ENCODE results near the gene ATXN7L3B. TPM values are rescaled to one million over a fixed set of nuclear protein-coding genes. Genes with fewer than 3 reads are reported as not detected.
"Not testable (repeated sequence)": the region's sequence is repeated elsewhere in the genome, so short reads cannot be mapped to it uniquely, and the experiment has no call there.

The ATXN7L3B gene, protein sequence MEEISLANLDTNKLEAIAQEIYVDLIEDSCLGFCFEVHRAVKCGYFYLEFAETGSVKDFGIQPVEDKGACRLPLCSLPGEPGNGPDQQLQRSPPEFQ
- 26.3 TPM for polyA plus RNA-seq (2013, experiment 1 of 2)
- polyA plus RNA-seq (2013, experiment 2 of 2): 30.4 TPM

DNA sequence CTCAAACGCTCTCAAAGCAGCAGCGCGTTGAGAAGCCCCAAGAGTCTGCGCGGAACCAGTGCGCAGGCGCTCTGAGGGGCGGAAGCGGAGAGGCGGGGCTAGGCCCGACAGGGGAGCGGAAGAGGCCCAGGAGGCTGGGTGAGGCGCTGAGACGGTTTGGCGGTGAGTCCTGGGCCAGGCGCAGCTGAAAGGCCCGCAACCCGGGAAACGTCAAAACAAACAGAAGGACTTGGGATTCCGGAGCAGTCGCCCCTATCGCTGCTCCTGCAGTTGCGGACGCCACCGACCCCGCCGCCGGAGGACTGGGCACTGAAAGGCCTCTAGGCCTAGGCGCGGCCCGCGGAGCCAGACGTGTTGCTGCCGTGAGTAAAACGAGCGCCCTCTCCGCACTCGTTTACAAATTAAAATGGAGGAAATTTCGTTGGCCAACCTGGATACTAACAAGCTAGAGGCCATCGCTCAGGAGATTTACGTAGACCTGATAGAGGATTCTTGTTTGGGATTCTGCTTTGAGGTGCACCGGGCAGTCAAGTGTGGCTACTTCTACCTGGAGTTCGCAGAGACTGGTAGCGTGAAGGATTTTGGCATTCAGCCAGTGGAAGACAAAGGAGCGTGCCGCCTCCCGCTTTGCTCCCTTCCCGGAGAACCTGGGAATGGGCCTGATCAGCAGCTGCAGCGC is at the start of gene ATXN7L3B:
Gene ATXN7L3B, plus strand, starts transcription at position 129 of the 679 bp plus-strand sequence. Its CDS starts 278 bp downstream, at position 407.
- Histone ChIP-seq H3K36me3 (ENCODE audit: insufficient read depth, low read length) (peaks cover 20% of the 10 kb centered on the region; the same call in 1 of the 2 replicates), H3K4me1 (ENCODE audit: insufficient read depth, low read length) (peaks cover 46% of the 10 kb centered on the region), H3K4me3 (ENCODE audit: low read length) (peak within 1 kb of the TSS; percentile 98), H3K9ac (ENCODE audit: low read depth, low read length) (peak within 1 kb of the TSS; percentile 99), H3K27ac (ENCODE audit: low read depth, low read length) (peak within 1 kb of the TSS; percentile 97), H3K27me3 (ENCODE audit: insufficient read depth, low read length) (no peaks in the 10 kb centered on the region), H3K9me3 (ENCODE audit: insufficient read depth, low read depth, low read length) (no peaks in the 10 kb centered on the region)
- WGBS: under 1% methylated on average over 49 of the region's 49 CpGs

DNA sequence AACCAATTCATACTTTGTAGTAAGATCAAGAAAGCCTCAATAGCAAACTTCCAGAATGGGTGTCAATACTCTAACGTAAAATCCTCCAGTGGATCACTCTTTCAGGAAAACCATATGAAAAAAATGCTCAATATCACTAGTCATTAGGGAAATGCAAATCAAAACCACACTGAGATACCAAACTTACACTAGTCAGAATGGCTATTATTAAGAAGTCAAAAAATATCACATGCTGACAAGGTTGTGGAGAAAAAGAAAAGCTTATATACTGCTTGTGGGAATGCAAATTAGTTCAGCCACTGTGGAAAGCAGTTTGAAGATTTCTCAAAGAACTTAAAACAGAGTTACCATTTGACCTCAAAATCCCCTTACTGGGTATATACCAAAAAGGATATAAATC is 49.5 kb upstream of the ATXN7L3B start:
- no peaks in the 10 kb centered on the region for H3K36me3 ChIP-seq (ENCODE audit: insufficient read depth, low read length)
- H3K9ac ChIP-seq (ENCODE audit: low read depth, low read length): no peak overlapping the region
- H3K27me3 ChIP-seq (ENCODE audit: insufficient read depth, low read length): no peaks in the 10 kb centered on the region
- no peak overlapping the region for H3K27ac ChIP-seq (ENCODE audit: low read depth, low read length)
- H3K9me3 ChIP-seq (ENCODE audit: insufficient read depth, low read depth, low read length): no peaks in the 10 kb centered on the region
- 88% methylated on average over 1 of the region's 1 CpG for WGBS
- H3K4me3 ChIP-seq (ENCODE audit: low read length): no peak overlapping the region
- H3K4me1 ChIP-seq (ENCODE audit: insufficient read depth, low read length): 0 out of 2 replicates have a peak, but pooled peaks cover 3% of the 10 kb centered on the region

DNA sequence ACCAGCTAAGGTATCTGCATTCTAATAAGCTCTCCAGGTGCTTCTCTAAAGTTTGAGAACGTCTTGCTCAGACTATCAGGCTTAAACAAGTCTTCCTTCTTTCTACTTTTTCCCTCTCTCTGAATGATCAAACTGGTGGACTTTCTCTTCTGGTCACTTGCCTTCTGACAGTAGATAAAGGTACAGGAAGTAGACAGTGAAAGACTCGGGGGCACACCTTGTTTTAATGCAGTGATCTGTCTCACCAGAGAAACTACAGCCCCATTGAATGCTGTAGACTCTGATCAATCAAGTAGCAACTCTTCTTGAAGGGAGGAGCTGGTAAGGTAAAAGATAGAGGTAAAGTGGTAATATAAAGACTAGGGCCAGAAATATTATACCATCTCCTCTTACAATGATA is 48.1 kb upstream of the ATXN7L3B start:
- 86% methylated on average over 2 of the region's 2 CpGs for WGBS
- no peaks in the 10 kb centered on the region for H3K36me3 ChIP-seq (ENCODE audit: insufficient read depth, low read length)
- no peaks in the 10 kb centered on the region for H3K27me3 ChIP-seq (ENCODE audit: insufficient read depth, low read length)
- H3K27ac ChIP-seq (ENCODE audit: low read depth, low read length): no peak overlapping the region
- H3K9me3 ChIP-seq (ENCODE audit: insufficient read depth, low read depth, low read length): no peaks in the 10 kb centered on the region
- 0 out of 2 replicates have a peak, but pooled peaks cover 3% of the 10 kb centered on the region for H3K4me1 ChIP-seq (ENCODE audit: insufficient read depth, low read length)
- H3K9ac ChIP-seq (ENCODE audit: low read depth, low read length): no peak overlapping the region
- no peak overlapping the region for H3K4me3 ChIP-seq (ENCODE audit: low read length)

DNA sequence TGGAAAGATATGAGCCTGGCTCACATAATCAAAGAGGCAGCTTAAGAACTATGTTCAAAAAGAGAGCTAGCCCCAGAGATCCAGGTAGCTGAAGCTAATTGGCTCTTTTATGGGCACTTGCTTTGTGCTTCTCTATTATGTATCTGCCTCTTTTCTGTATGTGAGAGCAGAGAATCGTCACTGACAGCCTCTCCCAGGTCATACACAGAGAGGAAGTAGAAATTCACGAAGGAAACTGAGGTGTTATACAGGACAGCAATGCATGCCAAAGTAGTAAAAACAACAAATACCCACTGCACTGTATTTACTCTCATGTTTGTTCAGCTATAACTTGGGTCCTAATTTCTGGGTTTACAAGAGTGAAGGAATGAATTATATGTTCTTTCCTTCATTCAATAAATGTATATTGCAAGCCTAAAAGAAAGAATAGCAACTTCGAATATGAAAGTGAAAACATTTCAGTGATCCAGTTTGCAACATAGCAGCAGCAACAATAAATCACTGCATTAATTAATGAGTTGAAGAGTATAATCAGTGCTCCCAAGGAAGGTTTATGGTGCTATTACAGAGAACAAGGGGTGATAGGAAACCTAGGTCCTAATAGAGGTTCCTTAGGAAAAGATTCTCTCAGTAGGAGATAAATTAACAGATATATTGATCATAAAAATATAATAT is 47.1 kb upstream of the ATXN7L3B start:
- H3K36me3 ChIP-seq (ENCODE audit: insufficient read depth, low read length): no peaks in the 10 kb centered on the region
- no peaks in the 10 kb centered on the region for H3K9me3 ChIP-seq (ENCODE audit: insufficient read depth, low read depth, low read length)
- H3K27ac ChIP-seq (ENCODE audit: low read depth, low read length): no peak overlapping the region
- H3K4me1 ChIP-seq (ENCODE audit: insufficient read depth, low read length): 0 out of 2 replicates have a peak, but pooled peaks cover 3% of the 10 kb centered on the region
- H3K27me3 ChIP-seq (ENCODE audit: insufficient read depth, low read length): no peaks in the 10 kb centered on the region
- 63% methylated on average over 1 of the region's 3 CpGs for WGBS
- H3K9ac ChIP-seq (ENCODE audit: low read depth, low read length): no peak overlapping the region
- H3K4me3 ChIP-seq (ENCODE audit: low read length): no peak overlapping the region

DNA sequence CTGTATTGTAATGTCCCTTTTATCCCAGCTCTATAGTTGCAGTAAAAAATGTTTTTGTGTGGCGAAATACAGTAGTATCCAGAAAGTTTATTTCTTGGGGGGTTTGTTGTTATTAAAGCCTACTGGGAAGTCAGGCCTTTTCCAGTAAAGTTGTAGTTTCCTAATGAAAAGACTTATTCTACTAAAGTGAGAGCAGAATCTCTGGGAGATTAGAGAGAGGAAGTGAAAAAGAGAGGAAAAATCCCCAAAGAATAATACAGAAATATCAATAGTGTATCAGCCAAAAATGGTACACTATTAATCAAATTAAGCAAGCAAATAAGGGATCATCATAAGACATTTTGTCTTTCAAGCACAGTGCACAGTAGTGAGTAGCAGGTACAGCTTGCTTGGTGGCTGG is 46.3 kb upstream of the ATXN7L3B start:
- WGBS: 38% methylated on average over 1 of the region's 1 CpG
- H3K36me3 ChIP-seq (ENCODE audit: insufficient read depth, low read length): no peaks in the 10 kb centered on the region

DNA sequence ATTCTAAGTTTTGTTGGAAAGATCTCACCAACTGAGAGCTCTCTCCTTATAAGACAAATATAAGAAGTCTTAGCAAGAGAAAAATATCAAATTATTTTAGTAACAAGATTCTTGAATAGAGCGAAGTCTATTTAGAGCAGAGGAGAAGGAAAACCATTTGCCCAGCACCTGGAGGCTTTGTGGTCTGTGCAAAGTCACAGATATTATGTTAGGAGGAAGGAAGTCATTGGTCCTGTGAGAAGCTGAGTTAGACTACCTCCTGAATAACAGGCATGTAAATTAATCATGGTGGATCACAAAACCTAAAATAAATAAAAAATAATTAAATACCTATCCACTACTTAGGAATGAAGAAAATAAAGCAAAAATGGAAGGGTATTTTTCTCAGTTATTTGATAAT is 38.4 kb upstream of the ATXN7L3B start:
- Histone ChIP-seq H3K27ac (ENCODE audit: low read depth, low read length) (no peak overlapping the region), H3K27me3 (ENCODE audit: insufficient read depth, low read length) (no peaks in the 10 kb centered on the region), H3K4me3 (ENCODE audit: low read length) (no peak overlapping the region), H3K9me3 (ENCODE audit: insufficient read depth, low read depth, low read length) (no peaks in the 10 kb centered on the region), H3K4me1 (ENCODE audit: insufficient read depth, low read length) (no peaks in the 10 kb centered on the region), H3K36me3 (ENCODE audit: insufficient read depth, low read length) (no peaks in the 10 kb centered on the region), H3K9ac (ENCODE audit: low read depth, low read length) (no peak overlapping the region)
- 100% methylated on average over 1 of the region's 1 CpG for WGBS

More for the DNA sequence above, 46.3 kb upstream of the ATXN7L3B start:
- Histone ChIP-seq H3K27me3 (ENCODE audit: insufficient read depth, low read length) (no peaks in the 10 kb centered on the region), H3K27ac (ENCODE audit: low read depth, low read length) (no peak overlapping the region), H3K9me3 (ENCODE audit: insufficient read depth, low read depth, low read length) (no peaks in the 10 kb centered on the region), H3K4me3 (ENCODE audit: low read length) (no peak overlapping the region), H3K9ac (ENCODE audit: low read depth, low read length) (no peak overlapping the region), H3K4me1 (ENCODE audit: insufficient read depth, low read length) (0 out of 2 replicates have a peak, but pooled peaks cover 3% of the 10 kb centered on the region)

DNA sequence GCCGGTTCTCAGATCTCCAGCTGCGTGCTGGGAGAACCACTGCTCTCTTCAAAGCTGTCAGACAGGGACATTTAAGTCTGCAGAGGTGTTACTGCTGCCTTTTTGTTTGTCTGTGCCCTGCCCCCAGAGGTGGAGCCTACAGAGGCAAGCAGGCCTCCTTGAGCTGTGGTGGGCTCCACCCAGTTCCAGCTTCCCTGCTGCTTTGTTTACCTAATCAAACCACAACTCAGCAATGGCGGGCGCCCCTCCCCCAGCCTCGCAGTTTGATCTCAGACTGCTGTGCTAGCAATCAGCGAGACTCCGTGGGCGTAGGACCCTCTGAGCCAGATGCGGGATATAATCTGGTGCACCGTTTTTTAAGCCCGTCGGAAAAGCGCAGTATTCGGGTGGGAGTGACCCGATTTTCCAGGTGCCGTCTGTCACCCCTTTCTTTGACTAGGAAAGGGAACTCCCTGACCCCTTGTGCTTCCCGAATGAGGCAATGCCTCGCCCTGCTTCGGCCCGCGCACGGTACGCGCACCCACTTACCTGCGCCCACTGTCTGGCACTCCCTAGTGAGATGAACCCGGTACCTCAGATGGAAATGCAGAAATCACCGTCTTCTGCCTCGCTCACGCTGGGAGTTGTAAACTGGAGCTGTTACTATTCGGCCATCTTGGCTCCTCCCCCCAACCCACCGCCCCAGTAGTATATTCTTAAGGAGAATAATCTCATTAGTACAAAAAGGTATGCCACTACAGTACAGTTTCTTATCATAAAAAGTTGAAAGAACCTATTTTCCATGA is 28.6 kb upstream of the ATXN7L3B start:
- H3K9me3 ChIP-seq (ENCODE audit: insufficient read depth, low read depth, low read length); H3K36me3 ChIP-seq (ENCODE audit: insufficient read depth, low read length); H3K4me1 ChIP-seq (ENCODE audit: insufficient read depth, low read length); H3K27me3 ChIP-seq (ENCODE audit: insufficient read depth, low read length); H3K27ac ChIP-seq (ENCODE audit: low read depth, low read length): not testable (repeated sequence)
- H3K9ac ChIP-seq (ENCODE audit: low read depth, low read length): peak overlapping the region; percentile 74
- 55% methylated on average over 24 of the region's 31 CpGs for WGBS
- peak overlapping the region; percentile 57 for H3K4me3 ChIP-seq (ENCODE audit: low read length)

DNA sequence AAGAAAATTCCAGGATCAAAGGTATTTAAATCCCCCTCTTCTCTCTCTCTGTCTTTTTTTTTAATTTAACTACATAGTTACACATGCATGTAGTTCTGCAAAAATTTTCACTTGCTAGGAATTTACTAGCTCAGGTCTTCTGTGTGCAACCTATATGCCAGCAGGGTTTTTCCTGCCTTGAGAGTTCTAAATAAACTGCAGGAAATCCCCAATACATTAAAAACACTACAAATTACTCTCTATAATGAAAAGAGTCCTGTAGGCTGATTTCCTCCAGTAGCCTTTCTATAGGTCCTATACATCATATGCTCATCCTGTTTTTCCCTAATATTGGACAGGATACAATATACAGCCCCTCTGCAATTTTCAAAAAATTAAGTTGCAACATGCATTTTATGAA is 27.7 kb upstream of the ATXN7L3B start:
- Histone ChIP-seq H3K27me3 (ENCODE audit: insufficient read depth, low read length) (no peaks in the 10 kb centered on the region), H3K36me3 (ENCODE audit: insufficient read depth, low read length) (no peaks in the 10 kb centered on the region), H3K4me1 (ENCODE audit: insufficient read depth, low read length) (peaks cover 9% of the 10 kb centered on the region), H3K4me3 (ENCODE audit: low read length) (no peak overlapping the region), H3K9me3 (ENCODE audit: insufficient read depth, low read depth, low read length) (no peaks in the 10 kb centered on the region), H3K27ac (ENCODE audit: low read depth, low read length) (no peak overlapping the region), H3K9ac (ENCODE audit: low read depth, low read length) (no peak overlapping the region)

DNA sequence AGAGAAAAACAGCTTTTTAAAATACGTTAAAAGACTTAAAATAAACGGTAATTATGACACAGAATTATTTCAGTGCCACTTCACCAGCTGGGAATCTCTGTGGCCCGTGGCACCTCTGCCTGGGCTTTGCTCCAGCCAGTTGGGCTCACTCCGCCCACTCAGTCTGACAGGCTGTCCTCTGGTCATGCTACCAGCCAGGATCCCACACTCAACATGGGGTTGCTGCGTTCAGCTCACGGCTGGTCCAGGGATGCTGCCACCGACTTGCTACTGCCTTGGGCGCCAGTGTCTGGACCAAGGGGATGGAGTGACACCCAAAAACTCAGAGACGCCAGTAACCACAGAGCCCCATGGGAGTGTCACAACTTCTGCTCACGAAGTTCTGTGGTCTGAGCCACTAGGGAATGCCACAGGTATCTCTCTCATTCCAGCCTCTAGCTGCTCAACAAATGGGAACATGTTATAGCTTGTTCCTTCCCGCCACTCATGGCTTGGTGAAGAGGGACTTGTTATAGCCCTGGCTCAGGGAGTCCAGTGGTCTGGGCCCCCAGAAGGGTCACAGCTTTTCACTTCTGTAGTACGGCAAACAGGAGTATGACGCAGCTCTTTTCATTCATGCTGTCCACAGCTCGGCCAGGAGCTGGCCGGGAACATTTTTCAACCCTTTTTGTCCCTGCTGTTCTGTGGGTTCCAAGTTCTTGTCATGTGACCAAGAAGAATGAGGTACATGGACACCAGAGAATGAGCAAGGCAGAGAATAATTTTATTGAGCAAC is 23.4 kb upstream of the ATXN7L3B start:
- WGBS: 95% methylated on average over 15 of the region's 15 CpGs
- H3K27ac ChIP-seq (ENCODE audit: low read depth, low read length): no peak overlapping the region
- H3K9me3 ChIP-seq (ENCODE audit: insufficient read depth, low read depth, low read length): no peaks in the 10 kb centered on the region
- no peak overlapping the region for H3K4me3 ChIP-seq (ENCODE audit: low read length)
- H3K27me3 ChIP-seq (ENCODE audit: insufficient read depth, low read length): no peaks in the 10 kb centered on the region
- no peaks in the 10 kb centered on the region for H3K36me3 ChIP-seq (ENCODE audit: insufficient read depth, low read length)
- H3K4me1 ChIP-seq (ENCODE audit: insufficient read depth, low read length): peaks cover 9% of the 10 kb centered on the region
- H3K9ac ChIP-seq (ENCODE audit: low read depth, low read length): no peak overlapping the region

DNA sequence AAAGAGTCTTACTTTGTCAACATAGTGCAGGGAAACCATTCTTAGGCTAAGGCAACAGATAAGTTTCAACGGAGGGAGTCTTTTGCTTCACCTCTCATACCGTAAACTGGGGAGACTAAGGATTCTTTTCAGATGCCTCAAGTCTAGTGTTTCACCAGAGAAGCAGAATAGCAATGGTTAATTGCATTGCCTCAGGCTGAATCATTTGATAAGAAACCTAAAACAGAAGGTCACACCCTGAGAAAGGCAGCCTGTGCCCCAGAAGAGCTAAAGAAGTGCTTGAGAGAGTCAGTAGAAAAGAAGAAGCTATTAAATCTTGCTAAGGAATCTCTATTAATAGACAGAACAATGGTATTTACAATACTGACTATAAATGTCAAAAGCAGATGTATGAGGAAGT is 21.8 kb upstream of the ATXN7L3B start:
- no peak overlapping the region for H3K27ac ChIP-seq (ENCODE audit: low read depth, low read length)
- H3K27me3 ChIP-seq (ENCODE audit: insufficient read depth, low read length): no peaks in the 10 kb centered on the region
- no peaks in the 10 kb centered on the region for H3K9me3 ChIP-seq (ENCODE audit: insufficient read depth, low read depth, low read length)
- H3K4me3 ChIP-seq (ENCODE audit: low read length): no peak overlapping the region
- no peaks in the 10 kb centered on the region for H3K4me1 ChIP-seq (ENCODE audit: insufficient read depth, low read length)
- WGBS: 47% methylated on average over 2 of the region's 2 CpGs
- H3K36me3 ChIP-seq (ENCODE audit: insufficient read depth, low read length): no peaks in the 10 kb centered on the region
- H3K9ac ChIP-seq (ENCODE audit: low read depth, low read length): no peak overlapping the region
